Left renal cortex interstitium (tissue), 4 donors: Measurements from ENCODE around the gene ADAMTS8. TPM values are rescaled to one million over a fixed set of nuclear protein-coding genes. Genes with fewer than 3 reads are reported as not detected.

Experiments used
- DNase-seq, 4 donors: peaks; one replicate each; pipeline ENCODE4 v3.0.0-alpha.2; 2013; ENCODE audit warnings: low read depth in 4 of 4, low spot score in 2 of 4, missing footprints in 1 of 4
- polyA plus RNA-seq, 4 donors: library from polyadenylated mRNA; unstranded; fragments of 120-200 nt; gene quantifications; one replicate each; pipeline ENCODE4 v1.2.1, GENCODE V29; 2013; ENCODE audit not compliant: insufficient read length in 4 of 4

ADAMTS8 gene
- polyA plus RNA-seq, 4 donors = 3.1 to 3.9 (median 3.4) TPM

DNA sequence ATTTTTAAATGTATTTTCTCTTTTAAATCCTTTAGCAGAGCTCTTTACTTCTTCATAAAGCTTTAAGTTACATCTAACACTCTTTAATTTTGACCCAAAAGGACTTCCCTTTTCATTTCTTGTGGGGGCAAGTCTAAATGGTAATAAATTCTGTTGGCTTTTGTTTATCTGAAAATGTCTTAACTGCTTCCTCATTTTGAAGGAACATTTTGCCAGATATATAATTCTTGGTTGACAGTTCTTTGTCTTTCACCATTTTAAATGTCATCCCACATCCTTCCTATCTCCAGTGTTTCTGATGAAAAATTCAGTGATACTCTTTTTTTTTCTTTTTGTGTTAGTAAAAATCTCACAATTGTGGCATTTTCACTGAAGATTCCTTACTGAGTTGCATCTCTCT is 69.0 kb downstream of the ADAMTS8 start:
- no peak for DNase-seq

DNA sequence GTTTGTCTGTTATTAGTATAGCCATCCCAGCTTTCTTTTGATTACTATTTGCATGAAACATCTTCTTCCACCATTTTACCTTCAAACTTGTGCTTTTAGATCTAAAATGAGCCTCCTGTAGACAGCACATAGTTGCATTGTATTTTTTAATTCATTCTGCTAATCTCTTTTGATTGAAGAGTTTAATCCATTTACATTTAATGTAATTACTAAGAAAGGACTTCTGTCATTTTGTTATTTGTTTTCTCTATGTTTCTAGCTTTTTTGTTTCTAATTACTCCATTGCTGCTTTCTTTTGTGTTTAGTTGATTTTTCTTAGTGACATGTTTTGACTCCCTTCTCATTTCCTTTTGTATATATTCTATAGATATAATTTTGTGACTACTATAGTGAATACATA is 70.0 kb downstream of the ADAMTS8 start:
- no peak for DNase-seq

Other genes starting within 250 kb of the ADAMTS8 start
- 10 to 100 TPM; 45.0 to 65.1 (median 57.8) TPM for gene ZBTB44, start 113.7 kb downstream of the ADAMTS8 start, polyA plus RNA-seq
- gene ADAMTS15, start 20.0 kb upstream of the ADAMTS8 start, polyA plus RNA-seq = 10 to 100 TPM; 54.9 to 71.1 (median 63.8) TPM